ENCODE data around the gene PDIA5. TPM values are rescaled to one million over a fixed set of nuclear protein-coding genes. Genes with fewer than 3 reads are reported as not detected.

The PDIA5 gene
- total RNA-seq, 3 donors from 2014 or later: 21.5 to 49.1 (median 22.0) TPM

GRCh38 chr3:123129532-123129931, 62.7 kb downstream of the PDIA5 start:
- intact Hi-C loops (cut with DNase I, micrococcal nuclease): no loop called here
- Histone ChIP-seq H3K36me3 (ENCODE audit: low read depth) (no peaks in the 10 kb centered on the region), H3K4me3 (no peak overlapping the region), H3K9me3 (no peaks in the 10 kb centered on the region), H3K4me1 (ENCODE audit: low read depth) (peaks cover 15% of the 10 kb centered on the region)
- TF ChIP-seq CTCF (IDR thresholded peaks at IDR 0.05): no peak
- DNase-seq (peak in 1 of 3 donors; percentile 37), ATAC-seq (no peak)

GRCh38 chr3:123130079-123130750, 63.4 kb downstream of the PDIA5 start:
- Histone ChIP-seq H3K36me3 (ENCODE audit: low read depth) (no peaks in the 10 kb centered on the region), H3K4me1 (ENCODE audit: low read depth) (peaks cover 15% of the 10 kb centered on the region), H3K4me3 (no peak overlapping the region), H3K9me3 (no peaks in the 10 kb centered on the region)
- peak; percentile 85 to 92 (median 87) for DNase-seq
- intact Hi-C loops (cut with DNase I, micrococcal nuclease): no loop called here
- peak; percentile 99 for ATAC-seq
- no peak for TF ChIP-seq CTCF (IDR thresholded peaks at IDR 0.05)

- intact Hi-C loops (cut with DNase I, micrococcal nuclease): no loop called here
- ATAC-seq (no peak), DNase-seq (no peak)
- TF ChIP-seq CTCF (IDR thresholded peaks at IDR 0.05): no peak
- no peaks in the 10 kb centered on the region for H3K36me3 ChIP-seq (ENCODE audit: low read depth)
- H3K4me3 ChIP-seq: no peak overlapping the region
- H3K4me1 ChIP-seq (ENCODE audit: low read depth): peaks cover 14% of the 10 kb centered on the region
- no peaks in the 10 kb centered on the region for H3K9me3 ChIP-seq
These were observed 67.8 kb downstream of the PDIA5 start for GRCh38 chr3:123134671-123135070.

GRCh38 chr3:123137001-123137400, 70.2 kb downstream of the PDIA5 start:
- peaks cover 2% of the 10 kb centered on the region for H3K4me1 ChIP-seq (ENCODE audit: low read depth)

GRCh38 chr3:123138839-123139444, 72.1 kb downstream of the PDIA5 start:
- intact Hi-C loops (cut with DNase I, micrococcal nuclease): no loop called here
- no peak for TF ChIP-seq CTCF (IDR thresholded peaks at IDR 0.05)
- Histone ChIP-seq H3K36me3 (ENCODE audit: low read depth) (no peaks in the 10 kb centered on the region), H3K4me3 (no peak overlapping the region), H3K4me1 (ENCODE audit: low read depth) (peaks cover 2% of the 10 kb centered on the region), H3K9me3 (no peaks in the 10 kb centered on the region)
- DNase-seq: peak in 1 of 3 donors; percentile 19
- ATAC-seq: peak; percentile 83

More at GRCh38 chr3:123137001-123137400, 70.2 kb downstream of the PDIA5 start:
- H3K36me3 ChIP-seq (ENCODE audit: low read depth): no peaks in the 10 kb centered on the region
- no peaks in the 10 kb centered on the region for H3K9me3 ChIP-seq
- intact Hi-C loops (cut with DNase I, micrococcal nuclease): no loop called here
- DNase-seq (no peak), ATAC-seq (no peak)
- TF ChIP-seq CTCF (IDR thresholded peaks at IDR 0.05): no peak
- H3K4me3 ChIP-seq: no peak overlapping the region

All from mucosa of descending colon (tissue), 3 donors.